ENCODE data around the gene TP53BP1.

DNA sequence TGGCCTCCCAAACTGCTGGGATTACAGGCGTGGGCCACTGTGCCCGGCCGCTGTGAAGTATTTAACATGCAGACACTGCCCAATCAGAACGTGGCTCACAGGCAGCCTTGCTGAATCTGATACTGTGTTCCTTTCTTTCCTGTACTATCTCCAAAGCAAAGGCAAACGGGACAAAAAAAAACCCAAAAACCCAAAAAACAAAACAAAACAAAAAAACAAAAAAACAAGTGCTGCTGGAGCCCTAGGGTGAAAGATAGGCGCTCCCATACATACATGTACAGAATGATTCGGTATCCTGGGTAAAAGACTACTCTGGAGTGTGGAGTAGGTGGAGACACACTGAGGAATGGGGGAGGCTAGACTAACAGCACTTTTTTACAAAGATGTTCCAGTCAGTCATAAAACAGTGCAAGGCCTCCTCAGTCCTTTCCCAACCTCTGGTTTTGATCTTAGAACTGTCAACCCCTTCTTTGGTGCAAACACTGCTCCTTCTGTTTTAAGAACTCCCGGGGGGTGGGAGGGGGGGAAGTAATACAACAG is 16.8 kb upstream of the TP53BP1 start:
- TF ChIP-seq, protein P1, sequence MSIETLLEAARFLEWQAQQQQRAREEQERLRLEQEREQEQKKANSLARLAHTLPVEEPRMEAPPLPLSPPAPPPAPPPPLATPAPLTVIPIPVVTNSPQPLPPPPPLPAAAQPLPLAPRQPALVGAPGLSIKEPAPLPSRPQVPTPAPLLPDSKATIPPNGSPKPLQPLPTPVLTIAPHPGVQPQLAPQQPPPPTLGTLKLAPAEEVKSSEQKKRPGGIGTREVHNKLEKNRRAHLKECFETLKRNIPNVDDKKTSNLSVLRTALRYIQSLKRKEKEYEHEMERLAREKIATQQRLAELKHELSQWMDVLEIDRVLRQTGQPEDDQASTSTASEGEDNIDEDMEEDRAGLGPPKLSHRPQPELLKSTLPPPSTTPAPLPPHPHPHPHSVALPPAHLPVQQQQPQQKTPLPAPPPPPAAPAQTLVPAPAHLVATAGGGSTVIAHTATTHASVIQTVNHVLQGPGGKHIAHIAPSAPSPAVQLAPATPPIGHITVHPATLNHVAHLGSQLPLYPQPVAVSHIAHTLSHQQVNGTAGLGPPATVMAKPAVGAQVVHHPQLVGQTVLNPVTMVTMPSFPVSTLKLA (IDR thresholded peaks at IDR 0.05) = no peak
- no peak for TF ChIP-seq TSC22D2 (CRISPR knock-in tag; IDR thresholded peaks at IDR 0.05; ENCODE audit: borderline replicate concordance)
- no peak for TF ChIP-seq GABPA (IDR thresholded peaks at IDR 0.05; ENCODE audit: low read depth, low read length)
- TF ChIP-seq GABPA (CRISPR knock-in tag; IDR thresholded peaks at IDR 0.05; ENCODE audit: low read depth) = no peak
- no peak for TF ChIP-seq ZNF616 (CRISPR knock-in tag; IDR thresholded peaks at IDR 0.05; ENCODE audit: low read depth)
- TF ChIP-seq, protein P2, sequence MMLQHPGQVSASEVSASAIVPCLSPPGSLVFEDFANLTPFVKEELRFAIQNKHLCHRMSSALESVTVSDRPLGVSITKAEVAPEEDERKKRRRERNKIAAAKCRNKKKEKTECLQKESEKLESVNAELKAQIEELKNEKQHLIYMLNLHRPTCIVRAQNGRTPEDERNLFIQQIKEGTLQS (CRISPR knock-in tag; IDR thresholded peaks at IDR 0.05) = no peak

All from HepG2 (cell line).